BJ (cell line): Measurements from ENCODE around the gene CCDC73. TPM values are rescaled to one million over a fixed set of nuclear protein-coding genes. Genes with fewer than 3 reads are reported as not detected.

ENCODE experiments used
- CTCF ChIA-PET: fragments of 350-600 bp; formaldehyde crosslinking; extraction: SDS; loops from one replicate; lab custom pipeline; 2021; ENCODE audit warnings: antibody characterized with exemption, inconsistent platforms; lab: Yijun Ruan, JAX
- POLR2A ChIA-PET: fragments of 300-600 bp; sonication (Branson Sonifier 250); formaldehyde crosslinking; extraction: SDS; loops from one replicate; lab custom pipeline; 2021; ENCODE audit warnings: antibody characterized with exemption; lab: Charles Lee
- DNase-seq: peaks from one replicate; pipeline ENCODE4 v3.0.0-alpha.2; 2011; ENCODE audit warnings: low read depth
- H3K27me3 ChIP-seq: 2 replicates; pipeline ENCODE4 v1.6.0; 2011; ENCODE audit warnings: low read length; ENCODE audit not compliant: control insufficient read depth, insufficient read depth
- H3K36me3 ChIP-seq: 2 replicates; pipeline ENCODE4 v1.5.1; 2011; ENCODE audit warnings: low read length; ENCODE audit not compliant: control insufficient read depth, insufficient read depth
- H3K4me3 ChIP-seq: 2 replicates; pipeline ENCODE4 v1.5.1; 2011; ENCODE audit warnings: low read depth, mild to moderate bottlenecking, control low read depth, low read length
- CTCF ChIP-seq: IDR thresholded peaks from 2 replicates; pipeline ENCODE4 v1.5.1; 2011; ENCODE audit warnings: low read depth, mild to moderate bottlenecking, control low read depth, inconsistent platforms, low read length, moderate library complexity; ENCODE audit not compliant: insufficient read depth
- polyA plus RNA-seq: library from polyadenylated mRNA; depleted of rRNA; stranded (reverse); fragments of >200 nt; gene quantifications from 2 replicates; pipeline ENCODE4 v1.2.3, GENCODE V29; 2011

The CCDC73 gene
- polyA plus RNA-seq, 1 experiment: not detected

GRCh38 chr11:32584921-32585320, 209.5 kb downstream of the CCDC73 start:
- H3K4me3 ChIP-seq: peak overlapping the region; percentile 78
- POLR2A ChIA-PET: no interaction called here
- DNase-seq: no peak
- TF ChIP-seq CTCF: no peak
- no peaks in the 10 kb centered on the region; the same call in 1 of the 2 replicates for H3K36me3 ChIP-seq
- CTCF ChIA-PET: no interaction called here
- H3K27me3 ChIP-seq: no peaks in the 10 kb centered on the region

GRCh38 chr11:32583459-32584271, 210.8 kb downstream of the CCDC73 start, which contains the start of gene EIF3M:
Gene EIF3M, plus strand, starts transcription at chr11:32583831. Its CDS starts 57 bp downstream, at chr11:32583888.
- ChIA-PET CTCF (no interaction called here), POLR2A (interaction anchor here (0.6 kb wide), 1 partner anchor 246 kb away, joined by 3 read pairs; the partner anchor contains the start of gene PRRG4)
- no peak for TF ChIP-seq CTCF
- no peaks in the 10 kb centered on the region for H3K36me3 ChIP-seq
- H3K27me3 ChIP-seq: no peaks in the 10 kb centered on the region; the same call in 1 of the 2 replicates
- peak; percentile 70 for DNase-seq
- H3K4me3 ChIP-seq: peak within 1 kb of the TSS; percentile 78

GRCh38 chr11:32581556-32581955, 212.9 kb downstream of the CCDC73 start:
- ChIA-PET CTCF (no interaction called here), POLR2A (no interaction called here)
- TF ChIP-seq CTCF: no peak
- no peak for DNase-seq
- Histone ChIP-seq H3K27me3 (no peaks in the 10 kb centered on the region; the same call in none of the 2 replicates), H3K36me3 (no peaks in the 10 kb centered on the region), H3K4me3 (no peak overlapping the region)

- Histone ChIP-seq H3K4me3 (no peak overlapping the region), H3K36me3 (no peaks in the 10 kb centered on the region), H3K27me3 (no peaks in the 10 kb centered on the region; the same call in none of the 2 replicates)
- TF ChIP-seq CTCF: no peak
- DNase-seq: no peak
- CTCF ChIA-PET: no interaction called here
- POLR2A ChIA-PET: no interaction called here
Observed at GRCh38 chr11:32580967-32581366, 213.5 kb downstream of the CCDC73 start.

- POLR2A ChIA-PET: no interaction called here
- Histone ChIP-seq H3K27me3 (peaks cover 2% of the 10 kb centered on the region), H3K36me3 (no peaks in the 10 kb centered on the region), H3K4me3 (no peak overlapping the region)
- no peak for DNase-seq
- CTCF ChIA-PET: interaction anchor here (0.5 to 0.6 kb wide), 2 partner anchors 9 to 772 kb away, joined by 3 read pairs; no protein-coding TSS in a partner anchor
- TF ChIP-seq CTCF: no peak
Observed at GRCh38 chr11:32576456-32576855, 218.0 kb downstream of the CCDC73 start.
